ENCODE measurements around the gene ACSM6.
"Not testable (repeated sequence)": the region's sequence is repeated elsewhere in the genome, so short reads cannot be mapped to it uniquely, and the experiment has no call there.

Gene ACSM6

DNA sequence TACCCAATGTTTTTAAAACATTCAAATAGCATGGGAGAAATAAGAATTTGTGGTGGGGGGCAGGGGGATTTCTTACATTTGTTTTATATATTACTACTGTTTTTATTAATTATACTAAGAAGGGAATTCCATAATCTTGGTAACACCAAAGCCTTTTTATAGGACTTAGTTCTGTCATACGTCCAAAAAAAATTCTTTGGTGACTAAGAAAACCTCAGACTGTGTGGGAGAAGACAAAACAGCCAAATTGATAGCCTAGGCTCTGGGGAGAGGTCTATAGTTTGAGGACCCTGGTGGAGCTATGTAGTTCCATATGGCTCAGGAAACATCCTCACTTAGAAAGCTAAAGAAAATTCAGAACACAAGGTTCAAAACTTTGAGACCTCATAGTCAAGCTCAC, 23.4 kb downstream of the ACSM6 start:
- no peak for DNase-seq

DNA sequence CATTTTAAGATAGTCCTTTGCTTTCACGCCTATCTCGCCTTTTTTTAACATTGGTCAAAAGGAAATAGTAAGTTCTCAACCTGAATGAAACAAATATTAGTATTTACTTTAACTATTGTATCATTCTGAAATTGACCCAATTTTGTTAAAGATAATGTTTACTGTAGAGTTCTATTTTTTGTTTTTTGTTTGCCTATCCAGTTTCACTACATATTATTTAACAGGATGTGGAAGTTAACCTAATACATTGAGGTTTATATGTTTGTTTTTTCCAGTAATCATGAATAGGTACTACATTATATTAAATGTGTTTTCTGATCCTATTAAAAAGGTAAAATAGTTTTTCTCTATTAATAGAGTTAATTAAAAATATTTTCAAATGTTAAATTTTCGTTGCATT, 26.5 kb downstream of the ACSM6 start:
- no peak for DNase-seq

DNA sequence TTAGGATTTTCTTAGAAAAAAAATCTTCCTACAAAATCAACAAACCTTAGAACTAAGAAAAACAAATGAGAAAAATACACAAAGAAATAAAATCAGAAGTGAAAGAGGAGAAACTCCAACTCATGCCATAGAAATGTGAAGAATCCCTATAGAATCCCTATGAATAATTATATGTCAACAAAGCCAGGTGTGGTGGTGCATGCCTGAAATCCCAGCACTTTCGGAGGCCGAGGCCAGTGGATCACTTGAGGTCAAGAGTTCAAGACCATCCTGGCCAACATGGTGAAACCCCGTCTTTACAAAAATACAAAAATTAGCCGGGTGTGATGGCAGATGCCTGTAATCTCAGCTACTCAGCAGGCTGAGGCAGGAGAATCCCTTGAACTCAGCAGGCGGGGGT, 27.1 kb downstream of the ACSM6 start:
- no peak for DNase-seq

DNA sequence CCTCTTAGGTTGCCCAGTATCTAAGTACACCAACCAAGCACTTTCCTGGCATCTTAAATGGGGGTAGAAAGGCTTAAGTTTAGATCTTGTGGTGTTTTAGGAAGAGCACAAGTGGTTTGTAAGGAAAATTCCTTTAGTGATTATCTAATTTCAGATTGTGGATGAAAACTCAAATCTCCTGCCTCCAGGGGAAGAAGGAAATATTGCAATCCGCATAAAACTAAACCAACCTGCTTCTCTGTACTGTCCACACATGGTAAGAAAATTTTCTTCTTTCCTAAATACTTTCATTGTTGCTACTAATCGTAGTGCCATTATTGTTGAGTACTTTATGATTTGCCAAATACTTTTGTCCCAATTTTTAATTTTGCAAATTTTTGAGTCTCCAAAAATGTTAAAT, 31.1 kb downstream of the ACSM6 start:
- no peak for DNase-seq

DNA sequence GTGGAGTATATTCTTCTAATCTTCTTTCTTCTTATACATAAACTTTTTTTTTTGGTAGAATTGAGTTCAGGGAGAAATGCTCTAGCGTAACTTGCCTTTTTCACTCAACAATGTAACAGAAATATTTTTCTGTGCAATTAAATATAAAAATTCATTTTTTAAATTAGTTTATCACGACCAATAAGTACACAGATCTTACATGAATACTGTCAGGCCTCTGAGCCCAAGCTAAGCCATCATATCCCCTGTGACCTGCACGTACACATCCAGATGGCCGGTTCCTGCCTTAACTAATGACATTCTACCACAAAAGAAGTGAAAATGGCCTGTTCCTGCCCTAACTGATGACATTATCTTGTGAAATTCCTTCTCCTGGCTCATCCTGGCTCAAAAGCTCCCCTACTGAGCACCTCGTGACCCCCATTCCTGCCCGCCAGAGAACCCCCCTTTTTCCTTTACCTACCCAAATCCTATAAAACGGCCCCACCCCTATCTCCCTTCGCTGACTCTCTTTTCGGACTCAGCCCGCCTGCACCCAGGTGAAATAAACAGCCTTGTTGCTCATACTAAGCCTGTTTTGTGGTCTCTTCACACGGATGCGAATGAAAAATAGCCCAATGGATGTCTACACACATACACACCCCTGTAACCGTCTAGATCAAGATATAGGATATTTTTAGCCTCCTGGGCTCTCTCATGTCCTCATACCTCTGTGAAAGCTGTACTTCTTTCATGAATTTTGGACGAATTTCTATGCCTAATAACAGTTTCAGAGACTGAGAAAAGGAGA, 35.1 kb downstream of the ACSM6 start:
- DNase-seq = not testable (repeated sequence)

DNA sequence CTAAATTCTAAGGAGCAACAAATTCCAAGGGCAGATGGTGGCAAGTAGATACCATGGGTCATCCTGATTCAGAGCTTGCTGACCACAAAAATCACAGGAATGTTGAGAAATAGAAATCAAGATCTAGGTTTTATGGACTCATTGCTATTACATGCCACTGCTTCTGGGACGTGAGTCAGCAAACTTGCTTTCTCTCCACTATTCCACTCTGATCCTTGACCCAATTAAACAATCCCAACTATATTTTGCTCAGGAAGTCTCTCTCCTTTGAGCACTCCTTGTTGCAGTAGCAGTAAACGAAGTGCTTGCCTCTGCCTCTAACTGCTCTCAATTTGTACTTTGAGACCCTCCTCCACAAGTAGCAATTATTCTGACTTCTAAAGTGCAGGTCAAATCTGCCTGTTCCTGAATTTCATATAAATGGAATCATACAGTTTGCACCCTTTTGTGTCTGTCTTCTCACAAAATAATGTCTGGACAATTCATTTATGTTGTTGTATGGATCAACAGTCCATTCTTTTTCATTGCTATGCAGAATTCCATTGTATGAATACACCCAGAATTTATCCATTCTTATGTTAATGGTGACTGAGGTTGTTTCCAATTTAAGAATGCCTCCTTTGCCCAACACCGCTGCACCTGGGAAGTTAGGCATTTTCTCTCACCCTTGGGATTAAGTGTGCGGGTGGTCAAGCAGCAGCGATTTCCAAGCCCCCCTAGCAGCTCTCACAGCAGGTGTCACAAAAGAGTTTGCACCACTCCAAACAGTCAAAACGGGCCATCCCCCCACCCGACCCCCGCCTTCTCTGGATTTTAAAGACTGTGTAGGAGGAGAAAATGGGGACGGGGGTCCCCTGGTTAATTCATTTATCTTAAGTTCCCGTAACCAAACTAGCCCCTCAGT, 35.9 kb downstream of the ACSM6 start:
- no peak for DNase-seq

DNA sequence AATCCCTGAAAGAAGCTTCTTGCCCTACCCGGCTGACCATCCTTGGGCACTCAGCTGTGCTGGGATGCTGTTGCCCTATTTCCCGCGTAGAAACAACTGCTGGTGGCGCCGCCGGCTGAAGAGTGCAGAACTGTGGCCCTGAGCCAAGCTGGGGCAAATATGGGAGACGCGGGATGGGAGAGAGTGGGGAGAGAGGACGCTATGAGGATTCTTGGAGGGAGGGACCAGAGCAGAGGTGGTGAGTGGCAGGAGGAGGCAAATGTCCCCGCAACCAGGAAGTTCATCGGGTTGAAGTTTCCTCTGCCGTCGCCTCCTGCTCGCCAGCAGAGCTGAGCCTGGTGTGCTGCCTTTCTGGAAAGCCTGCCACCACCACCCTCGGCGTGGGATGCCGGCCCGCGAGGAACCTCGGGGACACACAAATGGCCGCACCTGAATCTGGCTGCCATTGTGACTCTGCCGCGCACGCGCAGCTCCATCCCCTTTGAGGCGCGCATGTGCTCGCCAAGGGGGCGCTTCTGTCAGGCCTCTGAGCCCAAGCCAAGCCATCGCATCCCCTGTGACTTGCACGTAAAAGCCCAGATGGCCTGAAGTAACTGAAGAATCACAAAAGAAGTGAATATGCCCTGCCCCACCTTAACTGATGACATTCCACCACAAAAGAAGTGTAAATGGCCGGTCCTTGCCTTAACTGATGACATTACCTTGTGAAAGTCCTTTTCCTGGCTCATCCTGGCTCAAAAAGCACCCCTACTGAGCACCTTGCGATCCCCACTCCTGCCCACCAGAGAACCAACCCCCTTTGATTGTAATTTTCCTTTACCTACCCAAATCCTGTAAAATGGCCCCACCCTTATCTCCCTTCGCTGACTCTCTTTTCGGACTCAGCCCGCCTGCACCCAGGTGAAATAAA, 36.9 kb downstream of the ACSM6 start:
- peak; percentile 30 to 69 (median 55) for DNase-seq

DNA sequence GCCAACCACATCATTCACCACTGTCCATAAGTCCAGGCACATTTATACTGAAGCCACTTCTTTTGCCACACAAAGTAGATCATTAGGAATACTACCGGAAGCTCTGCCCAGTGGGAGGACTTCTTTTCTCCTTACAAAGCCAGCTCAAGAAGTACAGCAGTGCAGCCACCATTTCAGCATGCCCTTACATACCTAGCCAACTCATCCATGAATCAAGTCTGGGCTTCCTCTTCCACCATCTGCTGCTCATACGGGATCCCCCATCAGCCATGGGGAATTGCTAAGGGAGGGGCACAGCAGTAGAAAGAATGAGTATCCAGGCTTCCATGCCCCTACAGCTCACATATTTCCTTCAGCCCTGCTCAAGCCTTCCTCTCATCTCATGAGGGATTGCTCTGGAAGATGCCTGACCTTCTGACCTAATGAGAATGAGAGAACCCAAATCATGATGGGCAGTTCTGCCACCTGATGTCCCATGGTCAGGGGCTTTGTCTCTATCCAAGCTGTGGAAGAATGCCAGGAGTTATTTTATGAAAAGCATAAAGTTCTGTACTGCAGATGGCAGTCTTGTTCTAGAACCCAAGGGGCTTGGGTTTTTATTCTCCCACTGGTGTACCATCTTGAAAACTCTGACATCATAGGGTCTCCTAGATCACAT, 39.5 kb downstream of the ACSM6 start:
- DNase-seq = no peak

DNA sequence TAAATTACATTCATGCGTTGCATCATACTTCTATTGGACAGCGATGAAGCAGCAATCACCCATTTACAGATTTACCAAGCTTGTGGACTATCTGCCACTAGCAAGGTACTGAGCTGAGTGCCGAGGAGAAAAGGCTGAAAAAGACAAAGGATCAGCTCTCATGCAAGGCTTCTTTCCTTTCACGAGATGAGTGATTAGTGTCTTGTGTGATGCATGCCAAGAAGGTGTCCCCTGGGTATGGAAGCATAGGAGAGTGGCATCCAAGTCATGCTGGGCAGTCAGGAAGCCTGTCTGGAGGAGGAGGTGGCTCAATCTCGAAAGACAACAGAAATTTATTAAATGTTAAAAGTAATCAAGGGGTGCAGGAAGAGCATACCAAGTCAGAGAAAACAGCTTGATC, 40.9 kb downstream of the ACSM6 start:
- DNase-seq = no peak

DNA sequence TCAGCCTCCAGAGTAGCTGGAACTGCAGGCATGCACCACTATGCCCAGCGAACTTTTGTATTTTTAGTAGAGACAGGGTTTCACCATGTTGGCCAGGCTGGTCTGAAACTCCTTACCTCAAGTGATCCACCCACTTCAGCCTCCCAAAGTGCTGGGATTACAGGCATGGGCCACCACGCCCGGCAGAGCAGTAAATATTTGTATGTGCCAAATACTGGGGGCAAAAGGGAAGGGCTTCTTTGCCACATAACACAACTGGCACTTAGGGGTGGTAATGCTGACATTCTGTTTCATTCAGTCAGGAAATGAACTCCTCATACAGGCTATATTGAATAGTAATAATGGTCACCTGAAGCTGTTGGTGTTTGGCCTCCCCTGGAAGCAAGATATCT, 41.6 kb downstream of the ACSM6 start:
- DNase-seq = no peak

DNA sequence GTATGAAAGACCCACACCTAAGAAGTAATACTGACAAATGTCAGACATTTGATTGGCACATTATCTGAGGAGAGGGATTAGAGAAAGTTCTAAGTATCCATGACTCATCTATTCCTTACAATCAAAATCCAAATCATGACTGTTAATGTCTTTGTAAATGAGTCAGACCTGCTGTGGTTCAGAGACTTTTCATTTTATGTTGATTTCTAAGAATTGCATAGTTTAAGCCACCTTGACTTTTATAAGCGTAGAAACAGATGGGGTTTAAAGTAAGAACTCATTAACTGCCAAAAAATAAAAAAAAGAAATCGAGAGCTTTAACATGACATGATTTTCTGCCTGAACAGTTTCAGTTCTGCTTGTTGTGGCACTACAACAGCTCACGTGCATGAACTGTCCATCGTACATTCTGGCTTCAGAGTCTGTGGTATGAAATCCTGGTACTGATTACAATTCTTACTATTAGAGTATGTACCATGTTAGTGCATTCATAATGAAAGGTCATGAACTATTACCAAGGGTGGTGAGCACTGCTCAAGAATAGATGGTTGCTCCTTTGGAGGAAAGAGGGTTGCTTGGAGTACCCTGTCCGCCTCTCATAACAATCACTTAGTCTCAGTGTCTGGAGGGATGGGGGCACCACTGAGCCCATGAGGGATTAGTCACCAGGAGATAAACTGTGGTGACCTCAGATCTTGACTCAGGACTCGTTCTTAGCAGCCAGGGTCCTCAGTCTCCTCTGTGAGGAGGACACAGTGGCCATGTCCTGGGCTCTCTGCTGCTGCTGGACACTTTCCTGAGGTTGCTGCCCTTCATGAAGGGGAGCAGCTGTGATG, 42.2 kb downstream of the ACSM6 start:
- DNase-seq = peak in 3 of 4 experiments; percentile 18 to 49 (median 40)

DNA sequence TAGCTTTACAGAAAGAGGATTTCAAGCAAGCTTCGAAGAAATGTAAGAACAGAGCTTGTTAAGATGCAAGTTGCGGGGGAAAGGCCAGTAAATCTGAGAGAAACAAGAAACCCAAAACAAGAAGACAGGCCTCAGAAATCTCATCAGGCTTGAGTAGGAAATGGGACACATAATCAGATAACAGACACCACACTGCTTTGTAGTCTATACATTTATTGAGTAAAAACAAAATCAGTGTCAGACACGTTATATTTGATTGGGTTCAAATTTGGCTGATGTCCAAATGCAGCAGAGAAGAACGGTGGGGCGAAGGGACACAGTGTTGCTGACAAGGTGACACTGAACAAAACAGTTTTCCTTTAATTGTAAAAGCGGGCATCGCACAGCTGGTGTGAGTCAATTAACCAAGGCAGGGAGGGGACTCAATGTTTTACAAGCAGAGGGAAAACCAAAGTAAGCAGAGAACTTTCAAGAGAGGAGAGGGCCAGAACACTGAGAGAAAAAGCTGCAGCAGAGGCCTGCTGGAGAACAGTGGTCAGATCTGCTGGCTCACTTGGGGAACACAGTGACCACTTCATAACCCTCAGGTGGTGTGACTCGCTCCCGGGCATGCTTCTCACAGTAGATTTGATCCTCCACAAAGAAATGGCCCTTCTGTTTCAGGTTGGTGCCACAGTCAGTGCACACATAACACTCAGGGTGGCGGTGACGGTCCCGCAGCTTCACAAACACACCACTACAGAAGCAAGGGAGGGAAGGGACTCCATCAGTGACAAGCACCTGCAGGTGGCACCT, 43.5 kb downstream of the ACSM6 start:
- DNase-seq = no peak

DNA sequence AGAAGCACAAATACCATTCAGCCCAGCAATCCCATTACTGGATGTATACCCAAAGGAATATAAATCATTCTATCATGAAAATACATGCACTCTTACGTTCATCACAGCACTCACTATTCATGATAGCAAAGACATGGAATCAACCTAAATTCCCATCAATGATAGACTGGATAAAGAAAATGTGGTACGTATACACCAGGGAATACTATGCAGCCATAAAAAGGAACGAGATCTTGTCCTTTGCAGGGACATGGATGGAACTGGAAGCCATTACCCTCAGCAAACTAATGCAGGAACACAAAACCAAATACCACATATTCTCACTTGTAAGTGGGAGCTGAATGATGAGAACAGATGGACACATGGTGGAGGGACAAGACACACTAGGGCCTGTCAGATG, 46.1 kb downstream of the ACSM6 start:
- DNase-seq = not testable (repeated sequence)

DNA sequence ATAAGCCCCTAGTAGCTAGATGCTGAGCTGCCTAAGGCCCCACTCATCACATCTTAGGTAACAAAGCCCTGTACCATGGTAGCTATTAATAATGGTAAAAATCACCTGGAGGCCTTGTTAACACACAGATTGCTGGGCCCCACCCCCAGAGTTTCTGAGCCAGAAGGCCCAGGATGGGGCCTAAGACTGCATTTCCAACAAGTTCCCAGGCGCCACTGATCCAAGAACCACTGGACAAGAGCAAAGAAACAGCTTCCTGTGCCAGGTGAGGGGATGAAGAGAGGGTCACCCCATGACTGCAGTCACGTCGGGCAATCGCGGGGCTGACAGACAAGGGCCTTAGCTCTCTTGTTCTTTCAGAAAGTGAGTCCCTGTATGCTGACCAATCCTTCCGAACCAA, 46.8 kb downstream of the ACSM6 start:
- DNase-seq = no peak

DNA sequence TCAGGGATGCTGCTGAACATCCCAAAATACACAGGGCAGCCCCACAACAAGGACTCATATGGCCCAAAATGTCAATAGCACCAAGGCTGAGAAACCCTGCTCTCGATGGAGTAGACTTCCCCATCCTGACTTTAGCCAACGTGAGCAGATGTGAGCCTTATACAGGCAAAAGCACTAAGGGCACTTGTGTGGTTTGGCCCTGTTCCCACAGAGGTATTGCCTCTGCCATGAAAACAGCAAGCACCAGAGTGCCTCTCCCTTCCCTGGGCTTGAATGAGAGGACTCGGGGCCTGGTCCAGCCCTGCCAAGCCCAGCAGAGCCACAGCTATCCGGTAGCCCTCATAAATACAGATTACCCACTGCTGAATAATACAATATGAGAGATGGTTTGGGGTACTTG, 47.5 kb downstream of the ACSM6 start:
- DNase-seq = no peak

DNA sequence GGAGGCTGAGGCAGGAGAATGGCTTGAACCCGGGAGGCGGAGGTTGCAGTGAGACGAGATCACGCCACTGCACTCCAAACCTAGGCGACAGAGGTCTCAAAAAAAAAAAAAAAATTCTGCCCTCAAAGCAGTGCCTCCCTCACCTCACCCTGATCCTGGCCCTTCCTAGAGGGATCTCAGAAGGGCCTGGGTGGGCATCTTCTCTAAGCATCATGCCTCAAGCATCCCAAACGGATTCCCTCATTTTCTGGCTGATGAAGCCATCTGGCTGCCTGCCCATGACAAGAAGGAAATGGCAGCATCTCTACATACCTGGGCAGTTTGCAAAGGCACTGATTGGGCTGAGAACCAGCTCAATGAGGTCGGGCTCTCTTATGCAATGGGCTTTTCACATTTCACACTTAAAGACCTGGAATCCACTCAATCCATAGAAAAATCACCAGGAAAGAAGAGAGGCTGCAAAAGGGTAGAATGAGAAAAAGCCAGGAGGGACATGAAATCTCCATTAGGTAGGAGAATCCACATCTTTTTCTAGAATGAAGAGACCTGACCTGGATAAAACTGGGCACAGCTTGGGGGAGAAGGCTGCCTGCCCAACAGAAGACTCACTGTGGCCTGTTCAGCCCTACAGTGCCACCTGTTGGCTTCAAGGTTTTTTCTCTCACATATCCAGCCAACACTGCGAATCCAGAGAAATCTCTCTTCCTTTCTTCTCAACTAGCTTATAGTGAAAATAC, 48.7 kb downstream of the ACSM6 start:
- peak; percentile 56 to 69 (median 62) for DNase-seq

DNA sequence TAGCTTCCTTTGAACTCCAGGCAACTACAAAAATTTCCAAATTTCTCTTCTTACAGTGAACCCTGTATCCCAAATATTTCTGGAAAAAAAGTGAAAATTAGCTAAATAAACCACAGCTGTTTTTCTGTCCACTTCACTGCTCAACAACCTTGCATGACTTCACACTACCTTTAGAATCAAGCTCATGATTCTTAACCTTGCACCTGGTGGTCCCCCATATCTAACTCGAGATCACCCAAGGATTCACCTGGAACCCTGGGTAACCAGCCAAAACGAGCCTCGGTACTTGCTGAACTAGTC, 49.2 kb downstream of the ACSM6 start:
- no peak for DNase-seq

DNA sequence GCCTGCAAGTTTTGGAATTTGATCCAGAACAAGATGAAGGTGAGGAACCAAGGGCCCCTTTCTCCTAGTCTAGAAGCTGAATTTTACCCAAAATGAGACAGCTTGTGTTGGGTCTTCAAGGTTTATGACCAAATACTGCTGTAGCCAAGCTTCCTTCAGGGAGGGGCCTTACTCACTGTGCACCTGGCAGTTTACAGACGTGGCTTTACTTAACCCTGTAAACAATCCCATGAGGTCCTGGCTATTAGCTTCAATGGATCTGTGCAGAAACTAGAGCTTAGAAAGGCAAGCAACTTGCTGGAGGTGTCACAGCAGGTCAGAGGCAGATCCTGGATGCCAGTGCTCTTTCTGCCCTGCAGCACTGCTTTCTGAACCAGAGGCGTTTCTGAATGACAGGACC, 50.1 kb downstream of the ACSM6 start:
- DNase-seq = no peak

DNA sequence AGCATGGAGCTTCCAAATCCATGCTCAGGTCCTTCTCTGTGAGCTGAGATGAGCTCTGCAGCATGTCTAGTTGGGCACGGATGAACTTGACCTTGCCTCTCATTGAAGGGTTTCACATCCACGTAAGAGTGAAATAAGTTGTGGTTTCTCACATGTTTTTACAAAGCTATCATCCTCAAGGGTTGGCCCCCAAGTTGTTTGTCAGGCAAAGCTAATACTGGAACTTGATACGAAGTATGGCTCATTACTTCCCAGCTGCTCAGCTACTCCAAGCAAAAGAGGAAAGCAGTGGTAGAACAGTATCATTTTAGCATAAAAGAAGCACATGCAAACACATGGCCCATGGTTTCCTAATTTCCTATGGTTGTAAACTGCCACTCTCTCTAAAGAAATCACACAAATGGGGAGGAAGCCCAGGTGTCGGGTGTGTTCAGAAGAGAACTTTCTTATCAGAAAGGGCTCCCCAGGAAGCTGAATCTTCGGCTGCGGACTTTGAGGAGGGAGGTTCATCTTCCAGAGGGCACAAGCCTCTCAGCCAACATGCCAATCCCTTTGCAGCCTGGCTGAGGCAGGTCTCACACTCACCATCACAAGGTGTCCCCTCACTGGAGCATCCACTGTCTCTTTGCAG, 51.5 kb downstream of the ACSM6 start:
- DNase-seq = no peak
